ENCODE results near the gene TPRG1. TPM values are rescaled to one million over a fixed set of nuclear protein-coding genes. Genes with fewer than 3 reads are reported as not detected.

TPRG1 gene
- total RNA-seq, 2 experiments from 2014 or later = 2.1 to 2.9 TPM

DNA sequence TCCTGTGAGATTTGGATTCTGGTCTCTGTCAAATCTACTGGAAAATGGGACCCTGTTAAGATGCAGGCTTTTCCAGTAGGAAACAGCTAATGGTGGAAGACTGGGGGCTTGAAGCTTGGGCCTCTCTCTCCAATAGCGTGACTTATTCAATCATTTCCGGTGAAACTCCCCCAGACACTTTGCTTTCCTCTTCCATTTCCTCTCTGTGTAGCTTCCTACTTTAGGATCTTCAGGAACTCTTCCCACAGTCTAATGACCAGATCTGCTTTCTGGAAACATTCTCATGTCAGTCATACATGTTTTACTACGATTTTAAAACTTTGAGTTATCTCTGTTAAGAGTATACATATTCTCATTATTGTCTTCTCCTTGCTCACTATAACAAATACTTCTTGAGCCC is 28.0 kb upstream of the TPRG1 start:
- Histone ChIP-seq H3K9me3 (ENCODE audit: control insufficient read depth in 1 of 2, insufficient read depth in 1 of 2, low read length in 2 of 2) (no peaks in the 10 kb centered on the region), H3K4me3 (ENCODE audit: low read length) (no peak overlapping the region), H3K27me3 (ENCODE audit: control insufficient read depth in 1 of 2, insufficient read depth in 2 of 2, low read length in 2 of 2) (no peaks in the 10 kb centered on the region), H3K36me3 (ENCODE audit: insufficient read depth, low read length) (no peaks in the 10 kb centered on the region), H3K27ac (ENCODE audit: low read depth in 1 of 2, low read length in 2 of 2) (no peak overlapping the region), H3K4me1 (ENCODE audit: insufficient read depth, low read length) (peaks cover 9% of the 10 kb centered on the region)
- POLR2A ChIA-PET = interaction anchor here (0.8 to 6.8 kb wide), 3 partner anchors 11 to 1404 kb away, joined by 3 to 35 read pairs (median 7); no protein-coding TSS in a partner anchor
- Mint-ChIP-seq H3K27ac (no peak overlapping the region), H3K4me1 (ENCODE audit: low read depth) (peaks cover 10% of the 10 kb centered on the region), H3K4me3 (no peak overlapping the region), H3K9me3 (no peaks in the 10 kb centered on the region), H3K27me3 (no peaks in the 10 kb centered on the region), H3K36me3 (ENCODE audit: low read depth) (no peaks in the 10 kb centered on the region)
- no peak for ATAC-seq (ENCODE audit: poor library complexity)
- CTCF ChIA-PET = interaction anchor here (0.6 to 4.0 kb wide), 7 partner anchors 21 to 1464 kb away, joined by 3 to 30 read pairs (median 4); no protein-coding TSS in a partner anchor
- DNase-seq = no peak
- TF ChIP-seq, protein P1, sequence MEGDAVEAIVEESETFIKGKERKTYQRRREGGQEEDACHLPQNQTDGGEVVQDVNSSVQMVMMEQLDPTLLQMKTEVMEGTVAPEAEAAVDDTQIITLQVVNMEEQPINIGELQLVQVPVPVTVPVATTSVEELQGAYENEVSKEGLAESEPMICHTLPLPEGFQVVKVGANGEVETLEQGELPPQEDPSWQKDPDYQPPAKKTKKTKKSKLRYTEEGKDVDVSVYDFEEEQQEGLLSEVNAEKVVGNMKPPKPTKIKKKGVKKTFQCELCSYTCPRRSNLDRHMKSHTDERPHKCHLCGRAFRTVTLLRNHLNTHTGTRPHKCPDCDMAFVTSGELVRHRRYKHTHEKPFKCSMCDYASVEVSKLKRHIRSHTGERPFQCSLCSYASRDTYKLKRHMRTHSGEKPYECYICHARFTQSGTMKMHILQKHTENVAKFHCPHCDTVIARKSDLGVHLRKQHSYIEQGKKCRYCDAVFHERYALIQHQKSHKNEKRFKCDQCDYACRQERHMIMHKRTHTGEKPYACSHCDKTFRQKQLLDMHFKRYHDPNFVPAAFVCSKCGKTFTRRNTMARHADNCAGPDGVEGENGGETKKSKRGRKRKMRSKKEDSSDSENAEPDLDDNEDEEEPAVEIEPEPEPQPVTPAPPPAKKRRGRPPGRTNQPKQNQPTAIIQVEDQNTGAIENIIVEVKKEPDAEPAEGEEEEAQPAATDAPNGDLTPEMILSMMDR (IDR thresholded peaks at IDR 0.05) = no peak
- intact Hi-C loops (cut with DNase I, micrococcal nuclease) = loop anchor here (1.0 to 10.0 kb wide), 6 partner anchors 99 to 1829 kb away; no protein-coding TSS in a partner anchor

DNA sequence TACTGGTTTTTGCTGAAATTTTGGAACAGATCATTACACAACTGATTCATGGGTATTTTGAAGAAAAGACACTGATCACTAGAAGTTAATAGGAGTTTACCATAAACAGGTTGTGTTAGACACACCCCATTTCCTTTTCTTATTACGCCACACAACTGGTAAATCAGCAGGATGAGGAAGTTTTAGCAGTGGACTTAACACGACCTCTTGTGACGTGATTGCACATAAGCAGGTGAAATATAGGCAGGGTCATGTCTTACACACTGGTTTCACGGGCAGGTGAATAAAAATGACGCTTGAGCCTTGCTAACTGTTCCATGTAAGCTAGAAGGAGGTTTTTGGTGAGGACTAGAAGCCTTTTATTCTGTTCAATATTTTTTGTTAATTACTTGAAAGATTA is 27.1 kb upstream of the TPRG1 start:
- Mint-ChIP-seq H3K4me1 (ENCODE audit: low read depth) (peaks cover 10% of the 10 kb centered on the region), H3K4me3 (no peak overlapping the region), H3K27ac (no peak overlapping the region), H3K9me3 (no peaks in the 10 kb centered on the region), H3K27me3 (no peaks in the 10 kb centered on the region), H3K36me3 (ENCODE audit: low read depth) (no peaks in the 10 kb centered on the region)
- DNase-seq (peak in 8 of 14 experiments; percentile 9 to 86 (median 30)), ATAC-seq (ENCODE audit: poor library complexity) (peak; percentile 87)
- intact Hi-C loops (cut with DNase I, micrococcal nuclease) = loop anchor here (1.0 to 10.0 kb wide), 9 partner anchors 100 to 1830 kb away; no protein-coding TSS in a partner anchor
- Histone ChIP-seq H3K27me3 (ENCODE audit: control insufficient read depth in 1 of 2, insufficient read depth in 2 of 2, low read length in 2 of 2) (no peaks in the 10 kb centered on the region), H3K9me3 (ENCODE audit: control insufficient read depth in 1 of 2, insufficient read depth in 1 of 2, low read length in 2 of 2) (no peaks in the 10 kb centered on the region), H3K4me1 (ENCODE audit: insufficient read depth, low read length) (peaks cover 9% of the 10 kb centered on the region), H3K27ac (ENCODE audit: low read depth in 1 of 2, low read length in 2 of 2) (no peak overlapping the region), H3K36me3 (ENCODE audit: insufficient read depth, low read length) (no peaks in the 10 kb centered on the region), H3K4me3 (ENCODE audit: low read length) (no peak overlapping the region)
- POLR2A ChIA-PET = interaction anchor here (2.0 to 6.8 kb wide), 2 partner anchors 103 to 1405 kb away, joined by 7 to 35 read pairs; no protein-coding TSS in a partner anchor
- CTCF ChIA-PET = interaction anchor here (0.6 to 4.0 kb wide), 3 partner anchors 12 to 1404 kb away, joined by 3 to 30 read pairs (median 20); no protein-coding TSS in a partner anchor
- TF ChIP-seq, protein P1 (IDR thresholded peaks at IDR 0.05) = peak; percentile 57

GRCh38 chr3:189146848-189147247 is 24.9 kb upstream of the TPRG1 start:
- Histone ChIP-seq H3K36me3 (ENCODE audit: insufficient read depth, low read length) (no peaks in the 10 kb centered on the region), H3K9me3 (ENCODE audit: control insufficient read depth in 1 of 2, insufficient read depth in 1 of 2, low read length in 2 of 2) (no peaks in the 10 kb centered on the region), H3K27me3 (ENCODE audit: control insufficient read depth in 1 of 2, insufficient read depth in 2 of 2, low read length in 2 of 2) (no peaks in the 10 kb centered on the region), H3K27ac (ENCODE audit: low read depth in 1 of 2, low read length in 2 of 2) (no peak overlapping the region), H3K4me3 (ENCODE audit: low read length) (no peak overlapping the region), H3K4me1 (ENCODE audit: insufficient read depth, low read length) (peaks cover 9% of the 10 kb centered on the region)
- CTCF ChIA-PET = interaction anchor here (1.0 to 3.9 kb wide), 3 partner anchors 105 to 1407 kb away, joined by 5 to 20 read pairs (median 5); no protein-coding TSS in a partner anchor
- Mint-ChIP-seq H3K4me1 (ENCODE audit: low read depth) (peaks cover 10% of the 10 kb centered on the region), H3K4me3 (no peak overlapping the region), H3K27ac (no peak overlapping the region), H3K36me3 (ENCODE audit: low read depth) (no peaks in the 10 kb centered on the region), H3K27me3 (no peaks in the 10 kb centered on the region), H3K9me3 (no peaks in the 10 kb centered on the region)
- intact Hi-C loops (cut with DNase I, micrococcal nuclease) = loop anchor here (5.0 to 10.0 kb wide), 6 partner anchors 315 to 1832 kb away; no protein-coding TSS in a partner anchor
- ATAC-seq (ENCODE audit: poor library complexity) (no peak), DNase-seq (no peak)
- TF ChIP-seq, protein P1 (IDR thresholded peaks at IDR 0.05) = no peak
- POLR2A ChIA-PET = interaction anchor here (6.8 kb wide), 1 partner anchor 1407 kb away, joined by 35 read pairs; no protein-coding TSS in a partner anchor
